Upper lobe of left lung (tissue), 4 donors: ENCODE measurements around the gene HSPBP1.

Source experiments
- CTCF ChIP-seq, 6 experiments: fragments of 450-650 bp in 4 of 6; fragments of 200-600 bp in 2 of 6; sonication (generic) in 2 of 6; IDR thresholded peaks; one replicate each; pipeline ENCODE4 v1.5.1; 2016 to 2019; ENCODE audit warnings: antibody characterized with exemption in 6 of 6
- POLR2A ChIP-seq, 4 donors: fragments of 450-650 bp; IDR thresholded peaks; one replicate each; pipeline ENCODE4 v1.5.1; 2016 to 2017; ENCODE audit warnings: antibody characterized with exemption in 4 of 4, mild to moderate bottlenecking in 2 of 4

- TF ChIP-seq CTCF (IDR thresholded peaks at IDR 0.05), result no peak
- TF ChIP-seq POLR2A (IDR thresholded peaks at IDR 0.05), result no peak
These were observed 24.5 kb upstream of the HSPBP1 start for GRCh38 chr19:55304279-55304978.
